Effector memory CD4-positive, alpha-beta T cell (primary cell): Measurements from ENCODE around the gene CAMK4.

Source experiments
- DNase-seq, 3 donors: peaks; one replicate each; pipeline ENCODE4 v3.0.0-alpha.2; 2020
- H3K27ac ChIP-seq: 2 replicates; pipeline ENCODE4 v1.7.0; 2013; ENCODE audit warnings: mild to moderate bottlenecking, low read length, moderate library complexity; ENCODE audit not compliant: insufficient read depth, poor library complexity, severe bottlenecking
- H3K27me3 ChIP-seq: replicated peaks from 2 replicates; pipeline ENCODE4 v1.7.0; 2013; ENCODE audit warnings: mild to moderate bottlenecking, low read length; ENCODE audit not compliant: insufficient read depth, control insufficient read depth, poor library complexity, severe bottlenecking
- H3K36me3 ChIP-seq: 2 replicates; pipeline ENCODE4 v1.7.0; 2013; ENCODE audit warnings: mild to moderate bottlenecking, low read length, moderate library complexity; ENCODE audit not compliant: control insufficient read depth, insufficient read depth
- H3K4me1 ChIP-seq: 2 replicates; pipeline ENCODE4 v1.7.0; 2013; ENCODE audit warnings: low read length, mild to moderate bottlenecking; ENCODE audit not compliant: control insufficient read depth, insufficient read depth, poor library complexity, severe bottlenecking
- H3K4me3 ChIP-seq: 2 replicates; pipeline ENCODE4 v1.7.0; 2013; ENCODE audit warnings: low read length, low read depth, mild to moderate bottlenecking; ENCODE audit not compliant: insufficient read depth, poor library complexity, severe bottlenecking
- H3K9me3 ChIP-seq: 2 replicates; pipeline ENCODE4 v1.7.0; 2013; ENCODE audit warnings: mild to moderate bottlenecking, low read length, moderate library complexity; ENCODE audit not compliant: control insufficient read depth

CAMK4 gene

DNA sequence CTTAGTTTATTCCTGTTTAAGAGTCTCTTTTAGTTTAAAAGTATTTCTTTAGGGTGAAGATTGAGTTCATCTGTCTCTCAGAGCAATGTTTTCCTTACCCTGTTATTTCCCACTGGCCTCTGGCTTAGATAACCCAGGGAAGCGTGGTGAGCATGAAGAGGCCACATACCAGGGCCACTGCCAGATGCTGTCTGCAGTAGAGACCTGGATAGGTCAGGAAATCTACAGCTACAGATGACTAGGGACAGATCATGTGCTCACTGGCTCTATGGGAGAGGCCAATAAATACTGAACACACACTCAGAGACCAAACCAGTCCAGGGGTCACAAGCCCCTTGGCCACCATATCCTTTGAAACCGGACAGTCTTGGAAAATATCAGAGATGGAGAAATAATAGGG lies 136.0 kb downstream of the CAMK4 start:
- no peak overlapping the region for H3K27ac ChIP-seq
- no peak for DNase-seq
- H3K36me3 ChIP-seq: no peaks in the 10 kb centered on the region
- no peaks in the 10 kb centered on the region for H3K9me3 ChIP-seq
- no peaks in the 10 kb centered on the region for H3K4me1 ChIP-seq
- no peak overlapping the region for H3K4me3 ChIP-seq
- no peaks in the 10 kb centered on the region for H3K27me3 ChIP-seq

DNA sequence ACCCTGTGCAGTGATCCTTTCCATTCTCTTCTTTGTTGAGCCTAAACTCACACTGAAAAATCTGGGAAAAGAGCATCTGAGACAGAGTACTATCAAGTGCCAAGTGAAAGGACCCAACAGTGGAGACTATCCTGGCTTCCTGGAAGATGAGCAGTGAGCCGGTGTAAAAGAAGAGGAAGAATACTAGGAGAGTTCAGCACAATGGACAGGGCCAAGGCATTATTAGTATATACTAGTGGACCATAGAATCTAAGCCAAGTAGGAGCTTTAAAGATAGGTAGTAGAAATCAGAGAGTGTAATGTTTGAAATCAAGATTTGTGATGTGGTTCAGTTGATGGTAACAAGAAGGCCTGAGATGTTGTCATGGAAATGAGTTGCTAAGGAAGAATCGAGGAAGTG lies 140.8 kb downstream of the CAMK4 start:
- H3K27ac ChIP-seq: no peak overlapping the region

DNA sequence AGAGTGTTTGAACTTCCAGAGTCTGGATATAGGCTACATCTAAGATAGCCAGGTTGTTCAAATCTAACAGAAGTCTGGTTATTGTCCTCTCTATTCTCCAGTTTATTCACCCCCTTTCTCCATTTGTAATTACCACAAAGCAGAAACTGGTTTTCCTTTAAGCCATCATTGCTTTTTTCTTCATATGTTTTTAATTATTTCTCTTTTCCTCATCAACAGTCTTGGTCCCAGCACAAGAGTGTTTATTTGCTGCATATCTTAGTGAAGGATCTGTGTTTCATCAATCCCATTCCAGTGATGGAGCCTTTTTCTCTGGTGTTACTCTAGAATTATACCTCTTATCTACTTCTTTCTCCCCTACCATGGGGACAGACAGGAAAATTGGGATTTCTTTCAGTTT lies 142.2 kb downstream of the CAMK4 start:
- no peak for DNase-seq
- no peaks in the 10 kb centered on the region for H3K9me3 ChIP-seq
- H3K27me3 ChIP-seq: no peaks in the 10 kb centered on the region
- no peaks in the 10 kb centered on the region for H3K4me1 ChIP-seq
- no peak overlapping the region for H3K27ac ChIP-seq
- no peaks in the 10 kb centered on the region for H3K36me3 ChIP-seq
- H3K4me3 ChIP-seq: no peak overlapping the region

More for the DNA sequence above, 140.8 kb downstream of the CAMK4 start:
- Histone ChIP-seq H3K4me1 (no peaks in the 10 kb centered on the region), H3K36me3 (no peaks in the 10 kb centered on the region), H3K4me3 (no peak overlapping the region), H3K27me3 (no peaks in the 10 kb centered on the region), H3K9me3 (no peaks in the 10 kb centered on the region)
- DNase-seq: no peak

DNA sequence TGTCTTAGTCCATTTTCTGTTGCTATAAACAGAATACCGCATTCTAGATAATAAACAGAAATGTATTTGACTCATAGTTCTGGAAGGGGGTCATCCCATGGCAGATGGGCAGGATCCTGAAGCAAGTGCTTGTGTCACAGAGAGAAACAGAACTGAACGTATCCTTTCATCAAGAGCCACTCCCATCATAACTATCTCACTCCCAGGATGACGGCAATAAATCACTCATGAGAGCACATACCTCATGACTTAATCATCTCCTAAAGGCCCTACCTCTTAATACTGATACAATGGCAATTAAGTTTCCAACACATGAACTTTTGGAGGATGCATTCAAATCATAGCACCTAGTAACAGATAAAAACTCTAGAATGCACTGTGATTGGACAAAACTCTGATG lies 142.9 kb downstream of the CAMK4 start:
- Histone ChIP-seq H3K27me3 (no peaks in the 10 kb centered on the region), H3K27ac (no peak overlapping the region), H3K4me3 (no peak overlapping the region), H3K9me3 (no peaks in the 10 kb centered on the region), H3K4me1 (no peaks in the 10 kb centered on the region), H3K36me3 (no peaks in the 10 kb centered on the region)
- no peak for DNase-seq

DNA sequence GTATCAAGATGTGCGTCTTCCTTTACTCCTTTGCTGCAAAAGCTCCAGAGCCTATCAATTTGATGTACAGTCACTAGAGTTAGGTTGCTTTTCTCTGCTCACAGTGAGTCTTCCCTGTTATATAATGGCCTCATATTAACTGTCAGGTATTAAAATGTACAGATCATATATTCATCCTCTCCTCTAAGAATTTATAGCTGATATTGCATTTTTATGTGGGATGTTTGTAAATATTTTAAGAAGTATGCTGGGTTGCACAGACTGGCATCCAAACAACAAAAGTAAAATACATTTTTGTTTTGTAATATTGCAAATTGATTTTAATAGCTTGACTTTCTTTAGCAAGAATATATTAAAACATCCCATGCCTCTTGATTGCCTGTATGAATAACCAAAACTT lies 148.6 kb downstream of the CAMK4 start:
- H3K4me1 ChIP-seq: no peaks in the 10 kb centered on the region
- peaks cover 6% of the 10 kb centered on the region for H3K36me3 ChIP-seq
- H3K9me3 ChIP-seq: no peaks in the 10 kb centered on the region
- no peak overlapping the region for H3K4me3 ChIP-seq
- DNase-seq: no peak
- H3K27me3 ChIP-seq: no peaks in the 10 kb centered on the region
- H3K27ac ChIP-seq: no peak overlapping the region

DNA sequence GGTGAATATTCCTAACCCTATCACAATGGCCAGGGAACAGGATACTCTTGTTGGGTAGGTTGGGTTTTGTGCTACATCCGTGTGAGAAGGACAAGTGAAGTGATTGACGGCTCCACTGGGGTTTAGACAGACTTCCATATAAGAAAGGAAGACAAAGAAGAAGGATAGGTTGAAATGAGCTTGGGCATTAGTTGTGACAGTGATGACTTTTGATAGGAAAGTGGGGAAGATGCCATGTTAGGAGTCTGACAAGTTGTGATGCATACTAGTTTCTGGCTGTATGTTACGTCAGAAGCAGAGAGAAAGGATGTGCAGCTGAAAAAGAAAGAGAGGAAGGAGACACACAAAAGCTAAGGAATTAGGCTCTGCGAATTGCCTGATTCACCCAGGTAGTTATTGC lies 150.2 kb downstream of the CAMK4 start:
- peaks cover 9% of the 10 kb centered on the region for H3K36me3 ChIP-seq
- no peaks in the 10 kb centered on the region for H3K4me1 ChIP-seq
- no peak overlapping the region for H3K4me3 ChIP-seq
- no peaks in the 10 kb centered on the region for H3K9me3 ChIP-seq
- DNase-seq: no peak
- no peak overlapping the region for H3K27ac ChIP-seq
- no peaks in the 10 kb centered on the region for H3K27me3 ChIP-seq

DNA sequence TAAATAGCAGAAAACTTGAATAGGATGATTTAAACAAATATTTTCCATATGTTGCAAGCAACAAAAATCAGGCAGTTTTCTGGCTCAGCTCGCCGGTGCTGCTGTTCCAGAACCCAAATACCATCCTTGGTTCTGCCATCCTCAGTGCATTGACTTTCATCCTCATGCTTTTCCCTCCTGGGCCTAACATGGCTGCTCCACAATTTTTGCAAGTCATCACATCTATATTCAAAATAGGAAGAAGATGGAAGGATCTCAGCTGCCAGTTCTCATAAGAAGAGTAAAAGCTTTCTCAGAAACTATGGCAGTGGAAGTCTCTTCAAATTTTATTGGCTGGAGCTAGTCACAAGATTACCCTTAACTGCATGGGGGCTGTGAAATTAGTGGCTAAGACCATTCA lies 151.5 kb downstream of the CAMK4 start:
- no peaks in the 10 kb centered on the region for H3K4me1 ChIP-seq
- DNase-seq: no peak

DNA sequence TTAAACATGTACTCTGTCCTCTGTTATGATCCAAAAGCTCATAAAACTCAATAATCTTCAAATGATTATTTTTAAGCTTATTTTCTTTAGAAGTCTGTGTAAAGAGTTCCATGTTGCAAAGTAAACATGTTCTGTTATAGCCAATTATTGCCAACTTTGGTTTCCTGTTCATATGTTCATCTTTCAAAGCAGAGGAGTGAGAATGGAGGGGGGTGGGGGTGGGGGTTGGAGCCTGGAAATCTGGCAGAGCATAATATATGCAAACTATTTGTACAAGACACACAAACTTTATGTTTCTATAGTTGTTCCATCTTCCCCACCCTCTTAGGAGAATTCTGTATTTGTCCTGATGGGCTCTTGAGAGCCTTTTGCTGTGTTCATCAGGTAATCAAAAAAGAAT lies 153.1 kb downstream of the CAMK4 start:
- no peak for DNase-seq
- H3K9me3 ChIP-seq: no peaks in the 10 kb centered on the region
- H3K4me3 ChIP-seq: no peak overlapping the region
- no peaks in the 10 kb centered on the region for H3K4me1 ChIP-seq
- H3K27me3 ChIP-seq: no peaks in the 10 kb centered on the region
- H3K36me3 ChIP-seq: peaks cover 9% of the 10 kb centered on the region
- H3K27ac ChIP-seq: no peak overlapping the region

More for the DNA sequence above, 151.5 kb downstream of the CAMK4 start:
- Histone ChIP-seq H3K27me3 (no peaks in the 10 kb centered on the region), H3K9me3 (no peaks in the 10 kb centered on the region), H3K4me3 (no peak overlapping the region), H3K36me3 (peaks cover 9% of the 10 kb centered on the region), H3K27ac (no peak overlapping the region)

DNA sequence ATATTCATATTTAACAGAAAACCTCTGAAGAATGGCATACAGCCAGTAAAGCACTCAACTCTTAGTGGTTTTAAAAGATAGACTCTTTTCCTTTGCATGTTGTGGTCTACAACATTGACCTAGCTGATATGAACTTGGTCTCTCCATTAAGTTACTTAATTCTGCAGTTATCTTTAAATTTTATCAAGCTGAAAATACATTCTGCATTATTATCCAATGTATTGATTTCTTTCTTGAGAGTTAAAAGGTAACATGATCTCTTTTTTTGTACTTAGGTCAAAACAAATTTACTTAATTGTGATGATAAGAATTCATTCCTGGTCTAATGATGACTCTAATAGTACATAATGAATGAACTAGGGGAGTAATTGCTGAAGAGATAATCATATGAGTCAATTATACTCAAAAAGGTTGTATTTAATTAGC lies 155.2 kb downstream of the CAMK4 start:
- Histone ChIP-seq H3K9me3 (no peaks in the 10 kb centered on the region), H3K27ac (no peak overlapping the region), H3K36me3 (peaks cover 9% of the 10 kb centered on the region), H3K4me1 (no peaks in the 10 kb centered on the region), H3K27me3 (no peaks in the 10 kb centered on the region), H3K4me3 (no peak overlapping the region)
- no peak for DNase-seq

DNA sequence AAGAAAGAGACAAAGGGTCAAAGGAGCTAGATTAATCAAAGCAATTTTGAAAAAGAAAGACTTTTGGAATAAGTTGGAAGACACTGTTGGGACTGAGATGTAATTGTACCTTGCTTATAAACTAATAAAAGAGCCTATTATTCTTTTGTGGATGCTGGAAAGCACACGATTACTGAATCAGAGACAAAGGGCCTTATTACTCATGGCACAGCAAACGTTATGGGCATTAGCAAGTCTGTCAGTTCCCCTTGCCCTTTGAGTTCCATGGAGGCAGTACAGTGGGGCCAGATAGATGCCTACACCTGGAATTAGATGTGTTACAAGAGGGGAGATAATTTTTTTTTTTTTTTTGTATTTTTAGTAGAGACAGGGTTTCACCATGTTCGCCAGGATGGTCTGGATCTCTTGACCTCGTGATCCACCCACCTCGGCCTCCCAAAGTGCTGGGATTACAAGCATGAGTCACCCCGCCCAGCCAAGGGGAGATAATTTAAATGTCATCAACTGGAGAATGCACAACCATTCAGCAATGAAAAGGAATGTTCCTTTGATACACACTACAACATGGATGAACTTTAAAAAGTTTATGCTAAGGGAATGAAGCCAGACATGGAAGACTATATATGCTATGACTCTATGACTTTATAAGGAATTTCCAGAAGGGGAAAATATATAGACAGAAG lies 159.2 kb downstream of the CAMK4 start:
- H3K27me3 ChIP-seq: no peaks in the 10 kb centered on the region
- H3K27ac ChIP-seq: no peak overlapping the region
- DNase-seq: no peak
- H3K4me3 ChIP-seq: no peak overlapping the region
- H3K9me3 ChIP-seq: no peaks in the 10 kb centered on the region
- peaks cover 14% of the 10 kb centered on the region for H3K36me3 ChIP-seq
- H3K4me1 ChIP-seq: no peaks in the 10 kb centered on the region
